Left renal cortex interstitium (tissue), 4 donors: ENCODE measurements around the gene RAPGEF2. TPM values are rescaled to one million over a fixed set of nuclear protein-coding genes. Genes with fewer than 3 reads are reported as not detected.
"Not testable (repeated sequence)": the region's sequence is repeated elsewhere in the genome, so short reads cannot be mapped to it uniquely, and the experiment has no call there.

Source experiments
- DNase-seq, 4 donors: peaks; one replicate each; pipeline ENCODE4 v3.0.0-alpha.2; 2013; ENCODE audit warnings: low read depth in 4 of 4, low spot score in 2 of 4, missing footprints in 1 of 4
- polyA plus RNA-seq, 4 donors: library from polyadenylated mRNA; unstranded; fragments of 120-200 nt; gene quantifications; one replicate each; pipeline ENCODE4 v1.2.1, GENCODE V29; 2013; ENCODE audit not compliant: insufficient read length in 4 of 4

Gene RAPGEF2
- polyA plus RNA-seq, 4 donors, result 40.0 to 50.9 (median 49.1) TPM

GRCh38 chr4:159158083-159158617, 55.3 kb downstream of the RAPGEF2 start:
- no peak for DNase-seq

- DNase-seq, result no peak
Measured at GRCh38 chr4:159158985-159159384, 56.1 kb downstream of the RAPGEF2 start.

GRCh38 chr4:159159611-159160010, 56.7 kb downstream of the RAPGEF2 start:
- DNase-seq, result no peak

GRCh38 chr4:159160242-159160641, 57.4 kb downstream of the RAPGEF2 start:
- no peak for DNase-seq

- not testable (repeated sequence) for DNase-seq
Measured at GRCh38 chr4:159161436-159161835, 58.6 kb downstream of the RAPGEF2 start.

- DNase-seq, result no peak
Measured at GRCh38 chr4:159162576-159162975, 59.7 kb downstream of the RAPGEF2 start.

- DNase-seq, result no peak
Measured at GRCh38 chr4:159163521-159163920, 60.6 kb downstream of the RAPGEF2 start.

- no peak for DNase-seq
Measured at GRCh38 chr4:159169404-159170302, 66.8 kb downstream of the RAPGEF2 start.

- no peak for DNase-seq
Measured at GRCh38 chr4:159171287-159171686, 68.4 kb downstream of the RAPGEF2 start.

GRCh38 chr4:159173886-159174285, 71.0 kb downstream of the RAPGEF2 start:
- DNase-seq, result no peak

- DNase-seq, result no peak
Measured at GRCh38 chr4:159174645-159175084, 71.8 kb downstream of the RAPGEF2 start.

GRCh38 chr4:159175085-159175988, 72.5 kb downstream of the RAPGEF2 start:
- peak; percentile 59 to 80 (median 68) for DNase-seq

GRCh38 chr4:159175989-159176375, 73.1 kb downstream of the RAPGEF2 start:
- DNase-seq, result no peak

- no peak for DNase-seq
Measured at GRCh38 chr4:159177265-159178150, 74.6 kb downstream of the RAPGEF2 start.

GRCh38 chr4:159178151-159178546, 75.3 kb downstream of the RAPGEF2 start:
- no peak for DNase-seq

GRCh38 chr4:159178979-159179969, 76.4 kb downstream of the RAPGEF2 start:
- no peak for DNase-seq

GRCh38 chr4:159183885-159184605, 81.2 kb downstream of the RAPGEF2 start:
- DNase-seq, result not testable (repeated sequence)

- no peak for DNase-seq
Measured at GRCh38 chr4:159185591-159186023, 82.7 kb downstream of the RAPGEF2 start.
